ENCODE results near the gene GAA. TPM values are rescaled to one million over a fixed set of nuclear protein-coding genes. Genes with fewer than 3 reads are reported as not detected.

GAA gene
- total and polyA plus RNA-seq, 4 donors = 21.3 to 58.7 (median 37.0) TPM

DNA sequence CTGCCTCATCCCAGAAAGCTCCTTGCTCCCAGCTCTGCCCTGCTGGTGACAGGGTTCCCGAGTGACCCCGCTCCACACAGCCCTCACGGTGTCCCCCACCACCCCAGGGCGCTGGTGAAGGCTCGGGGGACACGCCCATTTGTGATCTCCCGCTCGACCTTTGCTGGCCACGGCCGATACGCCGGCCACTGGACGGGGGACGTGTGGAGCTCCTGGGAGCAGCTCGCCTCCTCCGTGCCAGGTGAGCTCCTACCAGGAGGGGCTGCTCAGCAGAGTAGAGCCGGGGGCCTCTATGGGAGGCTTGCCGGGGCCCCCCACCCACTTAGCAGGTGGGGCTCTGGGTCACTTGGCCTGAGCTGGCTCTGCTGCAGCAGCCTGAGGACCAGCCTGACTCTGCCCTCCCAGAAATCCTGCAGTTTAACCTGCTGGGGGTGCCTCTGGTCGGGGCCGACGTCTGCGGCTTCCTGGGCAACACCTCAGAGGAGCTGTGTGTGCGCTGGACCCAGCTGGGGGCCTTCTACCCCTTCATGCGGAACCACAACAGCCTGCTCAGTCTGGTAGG is 11.2 kb downstream of the GAA start (continued):
- TF ChIP-seq HNF4A (conservative IDR thresholded peaks at IDR 0.05) = no peak

DNA sequence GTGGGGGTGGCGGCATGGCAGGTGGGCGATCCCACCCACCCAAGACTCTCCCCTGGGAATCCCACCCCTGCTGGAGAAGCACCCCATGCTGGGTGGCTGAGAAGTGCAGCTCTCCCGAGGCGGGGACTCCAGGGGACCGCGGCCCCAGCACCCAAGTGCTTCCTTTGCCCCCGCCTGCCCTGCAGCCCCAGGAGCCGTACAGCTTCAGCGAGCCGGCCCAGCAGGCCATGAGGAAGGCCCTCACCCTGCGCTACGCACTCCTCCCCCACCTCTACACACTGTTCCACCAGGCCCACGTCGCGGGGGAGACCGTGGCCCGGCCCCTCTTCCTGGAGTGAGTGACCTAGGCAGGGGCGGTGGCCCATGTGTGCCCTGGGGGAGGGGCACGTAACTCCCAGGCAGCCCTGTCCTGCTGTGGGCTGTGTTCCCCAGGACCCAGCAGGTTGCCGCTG is 11.7 kb downstream of the GAA start:
- no peak for TF ChIP-seq NR2F2 (IDR thresholded peaks at IDR 0.05)
- no peak for TF ChIP-seq HNF4G (IDR thresholded peaks at IDR 0.05)
- TF ChIP-seq EGR1 (IDR thresholded peaks at IDR 0.05; ENCODE audit: low read depth in 2 of 2) = no peak
- TF ChIP-seq FOXA2 (IDR thresholded peaks at IDR 0.05) = no peak
- TF ChIP-seq, protein P1, sequence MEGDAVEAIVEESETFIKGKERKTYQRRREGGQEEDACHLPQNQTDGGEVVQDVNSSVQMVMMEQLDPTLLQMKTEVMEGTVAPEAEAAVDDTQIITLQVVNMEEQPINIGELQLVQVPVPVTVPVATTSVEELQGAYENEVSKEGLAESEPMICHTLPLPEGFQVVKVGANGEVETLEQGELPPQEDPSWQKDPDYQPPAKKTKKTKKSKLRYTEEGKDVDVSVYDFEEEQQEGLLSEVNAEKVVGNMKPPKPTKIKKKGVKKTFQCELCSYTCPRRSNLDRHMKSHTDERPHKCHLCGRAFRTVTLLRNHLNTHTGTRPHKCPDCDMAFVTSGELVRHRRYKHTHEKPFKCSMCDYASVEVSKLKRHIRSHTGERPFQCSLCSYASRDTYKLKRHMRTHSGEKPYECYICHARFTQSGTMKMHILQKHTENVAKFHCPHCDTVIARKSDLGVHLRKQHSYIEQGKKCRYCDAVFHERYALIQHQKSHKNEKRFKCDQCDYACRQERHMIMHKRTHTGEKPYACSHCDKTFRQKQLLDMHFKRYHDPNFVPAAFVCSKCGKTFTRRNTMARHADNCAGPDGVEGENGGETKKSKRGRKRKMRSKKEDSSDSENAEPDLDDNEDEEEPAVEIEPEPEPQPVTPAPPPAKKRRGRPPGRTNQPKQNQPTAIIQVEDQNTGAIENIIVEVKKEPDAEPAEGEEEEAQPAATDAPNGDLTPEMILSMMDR (IDR thresholded peaks at IDR 0.05; ENCODE audit: low read depth, low read length, missing input control) = no peak
- no peak for TF ChIP-seq FOXA1 (IDR thresholded peaks at IDR 0.05)
- TF ChIP-seq, protein P2, sequence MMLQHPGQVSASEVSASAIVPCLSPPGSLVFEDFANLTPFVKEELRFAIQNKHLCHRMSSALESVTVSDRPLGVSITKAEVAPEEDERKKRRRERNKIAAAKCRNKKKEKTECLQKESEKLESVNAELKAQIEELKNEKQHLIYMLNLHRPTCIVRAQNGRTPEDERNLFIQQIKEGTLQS (IDR thresholded peaks at IDR 0.05) = no peak
- no peak for TF ChIP-seq SP1 (IDR thresholded peaks at IDR 0.05)
- TF ChIP-seq HNF4A (conservative IDR thresholded peaks at IDR 0.05) = no peak
- TF ChIP-seq GABPA (IDR thresholded peaks at IDR 0.05 in 1 of 2, conservative IDR thresholded peaks at IDR 0.05 in 1 of 2) = no peak
- no peak for TF ChIP-seq JUND (IDR thresholded peaks at IDR 0.05)
- TF ChIP-seq, protein P3, sequence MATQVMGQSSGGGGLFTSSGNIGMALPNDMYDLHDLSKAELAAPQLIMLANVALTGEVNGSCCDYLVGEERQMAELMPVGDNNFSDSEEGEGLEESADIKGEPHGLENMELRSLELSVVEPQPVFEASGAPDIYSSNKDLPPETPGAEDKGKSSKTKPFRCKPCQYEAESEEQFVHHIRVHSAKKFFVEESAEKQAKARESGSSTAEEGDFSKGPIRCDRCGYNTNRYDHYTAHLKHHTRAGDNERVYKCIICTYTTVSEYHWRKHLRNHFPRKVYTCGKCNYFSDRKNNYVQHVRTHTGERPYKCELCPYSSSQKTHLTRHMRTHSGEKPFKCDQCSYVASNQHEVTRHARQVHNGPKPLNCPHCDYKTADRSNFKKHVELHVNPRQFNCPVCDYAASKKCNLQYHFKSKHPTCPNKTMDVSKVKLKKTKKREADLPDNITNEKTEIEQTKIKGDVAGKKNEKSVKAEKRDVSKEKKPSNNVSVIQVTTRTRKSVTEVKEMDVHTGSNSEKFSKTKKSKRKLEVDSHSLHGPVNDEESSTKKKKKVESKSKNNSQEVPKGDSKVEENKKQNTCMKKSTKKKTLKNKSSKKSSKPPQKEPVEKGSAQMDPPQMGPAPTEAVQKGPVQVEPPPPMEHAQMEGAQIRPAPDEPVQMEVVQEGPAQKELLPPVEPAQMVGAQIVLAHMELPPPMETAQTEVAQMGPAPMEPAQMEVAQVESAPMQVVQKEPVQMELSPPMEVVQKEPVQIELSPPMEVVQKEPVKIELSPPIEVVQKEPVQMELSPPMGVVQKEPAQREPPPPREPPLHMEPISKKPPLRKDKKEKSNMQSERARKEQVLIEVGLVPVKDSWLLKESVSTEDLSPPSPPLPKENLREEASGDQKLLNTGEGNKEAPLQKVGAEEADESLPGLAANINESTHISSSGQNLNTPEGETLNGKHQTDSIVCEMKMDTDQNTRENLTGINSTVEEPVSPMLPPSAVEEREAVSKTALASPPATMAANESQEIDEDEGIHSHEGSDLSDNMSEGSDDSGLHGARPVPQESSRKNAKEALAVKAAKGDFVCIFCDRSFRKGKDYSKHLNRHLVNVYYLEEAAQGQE (IDR thresholded peaks at IDR 0.05) = no peak
- TF ChIP-seq, protein P4, sequence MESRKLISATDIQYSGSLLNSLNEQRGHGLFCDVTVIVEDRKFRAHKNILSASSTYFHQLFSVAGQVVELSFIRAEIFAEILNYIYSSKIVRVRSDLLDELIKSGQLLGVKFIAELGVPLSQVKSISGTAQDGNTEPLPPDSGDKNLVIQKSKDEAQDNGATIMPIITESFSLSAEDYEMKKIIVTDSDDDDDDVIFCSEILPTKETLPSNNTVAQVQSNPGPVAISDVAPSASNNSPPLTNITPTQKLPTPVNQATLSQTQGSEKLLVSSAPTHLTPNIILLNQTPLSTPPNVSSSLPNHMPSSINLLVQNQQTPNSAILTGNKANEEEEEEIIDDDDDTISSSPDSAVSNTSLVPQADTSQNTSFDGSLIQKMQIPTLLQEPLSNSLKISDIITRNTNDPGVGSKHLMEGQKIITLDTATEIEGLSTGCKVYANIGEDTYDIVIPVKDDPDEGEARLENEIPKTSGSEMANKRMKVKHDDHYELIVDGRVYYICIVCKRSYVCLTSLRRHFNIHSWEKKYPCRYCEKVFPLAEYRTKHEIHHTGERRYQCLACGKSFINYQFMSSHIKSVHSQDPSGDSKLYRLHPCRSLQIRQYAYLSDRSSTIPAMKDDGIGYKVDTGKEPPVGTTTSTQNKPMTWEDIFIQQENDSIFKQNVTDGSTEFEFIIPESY (IDR thresholded peaks at IDR 0.05) = no peak
- TF ChIP-seq RAD21 (IDR thresholded peaks at IDR 0.05) = no peak
- TF ChIP-seq RXRA (IDR thresholded peaks at IDR 0.05) = no peak
- Histone ChIP-seq H3K9me3 (ENCODE audit: control insufficient read depth in 4 of 4, low read length in 3 of 4) (no peaks in the 10 kb centered on the region), H3K27ac (ENCODE audit: low read depth in 1 of 2, low read length in 2 of 2) (no peak overlapping the region), H3K27me3 (ENCODE audit: control insufficient read depth in 4 of 4, insufficient read depth in 4 of 4, low read length in 3 of 4) (no peaks in the 10 kb centered on the region), H3K9ac (ENCODE audit: low read depth in 1 of 2, low read length in 2 of 2) (no peak overlapping the region), H3K36me3 (ENCODE audit: control insufficient read depth in 4 of 4, insufficient read depth in 3 of 4, low read depth in 1 of 4, low read length in 3 of 4) (peaks cover 2 to 3% (median 2%) of the 10 kb centered on the region in 4 donors), H3K4me3 (ENCODE audit: low read depth in 1 of 3, low read length in 3 of 3) (no peak overlapping the region), H3K4me1 (ENCODE audit: control insufficient read depth in 4 of 4, insufficient read depth in 4 of 4, low read length in 3 of 4) (no peaks in the 10 kb centered on the region)
- WGBS = 94% methylated on average over 20 of the region's 20 CpGs
- peak; percentile 28 for DNase-seq (ENCODE audit: low spot score)
